Stomach (tissue), 4 donors: ENCODE results near the gene ALK.

ENCODE experiments used
- EP300 ChIP-seq: sonication (generic); formaldehyde crosslinking; IDR thresholded peaks from one replicate; pipeline ENCODE4 v1.6.1; 2017; ENCODE audit warnings: antibody characterized with exemption
- POLR2A ChIP-seq, 4 donors: fragments of 450-650 bp; IDR thresholded peaks; one replicate each; pipeline ENCODE4 v1.6.1; 2016; ENCODE audit warnings: antibody characterized with exemption in 4 of 4, control low read depth in 2 of 4, mild to moderate bottlenecking in 1 of 4, moderate library complexity in 1 of 4
- POLR2AphosphoS5 ChIP-seq, 3 donors: sonication (generic); formaldehyde crosslinking; IDR thresholded peaks; one replicate each; pipeline ENCODE4 v1.6.1; 2016; ENCODE audit warnings: antibody characterized with exemption in 3 of 3
- TF ChIP-seq, protein P1 (sequence below), 7 experiments: fragments of 450-650 bp in 4 of 7; fragments of 200-600 bp in 3 of 7; sonication (generic) in 3 of 7; IDR thresholded peaks; one replicate each; pipeline ENCODE4 v1.5.1; 2016 to 2019; ENCODE audit warnings: antibody characterized with exemption in 7 of 7, control low read depth in 2 of 7, mild to moderate bottlenecking in 1 of 7

DNA sequence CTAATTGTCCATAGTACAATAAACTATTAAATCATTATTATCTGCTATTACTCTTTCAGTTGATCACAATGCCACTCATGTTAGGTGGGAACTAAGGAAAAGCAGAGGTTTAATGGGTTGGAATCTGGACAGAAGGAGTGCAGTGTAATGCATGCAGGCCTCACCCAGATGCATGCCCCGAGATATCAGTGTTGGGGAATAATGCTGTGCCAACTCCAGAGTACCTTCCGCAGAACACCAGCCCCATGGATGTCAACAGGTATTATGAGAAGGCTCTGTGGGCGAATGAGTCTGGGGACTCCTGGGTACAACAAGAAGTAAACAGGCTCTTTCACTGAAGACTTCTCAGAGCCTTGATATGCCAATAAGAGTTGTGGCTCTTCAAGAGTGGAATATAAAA lies 377.4 kb downstream of the ALK start:
- TF ChIP-seq, protein P1, sequence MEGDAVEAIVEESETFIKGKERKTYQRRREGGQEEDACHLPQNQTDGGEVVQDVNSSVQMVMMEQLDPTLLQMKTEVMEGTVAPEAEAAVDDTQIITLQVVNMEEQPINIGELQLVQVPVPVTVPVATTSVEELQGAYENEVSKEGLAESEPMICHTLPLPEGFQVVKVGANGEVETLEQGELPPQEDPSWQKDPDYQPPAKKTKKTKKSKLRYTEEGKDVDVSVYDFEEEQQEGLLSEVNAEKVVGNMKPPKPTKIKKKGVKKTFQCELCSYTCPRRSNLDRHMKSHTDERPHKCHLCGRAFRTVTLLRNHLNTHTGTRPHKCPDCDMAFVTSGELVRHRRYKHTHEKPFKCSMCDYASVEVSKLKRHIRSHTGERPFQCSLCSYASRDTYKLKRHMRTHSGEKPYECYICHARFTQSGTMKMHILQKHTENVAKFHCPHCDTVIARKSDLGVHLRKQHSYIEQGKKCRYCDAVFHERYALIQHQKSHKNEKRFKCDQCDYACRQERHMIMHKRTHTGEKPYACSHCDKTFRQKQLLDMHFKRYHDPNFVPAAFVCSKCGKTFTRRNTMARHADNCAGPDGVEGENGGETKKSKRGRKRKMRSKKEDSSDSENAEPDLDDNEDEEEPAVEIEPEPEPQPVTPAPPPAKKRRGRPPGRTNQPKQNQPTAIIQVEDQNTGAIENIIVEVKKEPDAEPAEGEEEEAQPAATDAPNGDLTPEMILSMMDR (IDR thresholded peaks at IDR 0.05) = no peak
- TF ChIP-seq POLR2A (IDR thresholded peaks at IDR 0.05) (no peak), POLR2AphosphoS5 (IDR thresholded peaks at IDR 0.05) (no peak), EP300 (no peak)
